SHP77 (cell line): ENCODE results near the gene NUP214.
"Not testable (repeated sequence)": the region's sequence is repeated elsewhere in the genome, so short reads cannot be mapped to it uniquely, and the experiment has no call there.

Source experiments
- DNase-seq, 2 experiments: peaks; one replicate each; lab custom pipeline; 2025; lab: John Stamatoyannopoulos, UW

NUP214 gene

GRCh38 chr9:131096269-131097125, 28.9 kb upstream of the NUP214 start, which contains the start of gene AIF1L:
TSS of gene AIF1L (plus strand) at chr9:131096531. CDS start at chr9:131096630, 99 bp downstream.
- no peak for DNase-seq

GRCh38 chr9:131097126-131097947, 28.0 kb upstream of the NUP214 start:
- DNase-seq, result no peak

DNA sequence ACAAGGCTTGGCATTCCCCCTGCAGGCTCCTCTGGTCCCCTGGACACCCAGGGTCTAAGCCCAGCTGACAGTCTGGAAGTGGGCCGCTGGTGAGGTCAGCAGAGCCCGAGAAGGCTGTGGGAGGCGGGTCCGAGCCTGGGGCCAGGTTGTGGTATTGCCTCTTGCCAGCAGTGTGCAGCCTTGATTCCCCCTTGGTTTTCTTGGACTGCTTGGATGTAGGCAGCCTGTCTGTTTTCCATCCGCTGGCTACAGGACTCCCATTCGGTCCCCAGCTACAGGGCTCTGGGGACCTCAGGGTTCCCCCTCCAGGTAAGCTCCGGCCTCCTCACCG, 27.5 kb upstream of the NUP214 start:
- DNase-seq, result no peak

DNA sequence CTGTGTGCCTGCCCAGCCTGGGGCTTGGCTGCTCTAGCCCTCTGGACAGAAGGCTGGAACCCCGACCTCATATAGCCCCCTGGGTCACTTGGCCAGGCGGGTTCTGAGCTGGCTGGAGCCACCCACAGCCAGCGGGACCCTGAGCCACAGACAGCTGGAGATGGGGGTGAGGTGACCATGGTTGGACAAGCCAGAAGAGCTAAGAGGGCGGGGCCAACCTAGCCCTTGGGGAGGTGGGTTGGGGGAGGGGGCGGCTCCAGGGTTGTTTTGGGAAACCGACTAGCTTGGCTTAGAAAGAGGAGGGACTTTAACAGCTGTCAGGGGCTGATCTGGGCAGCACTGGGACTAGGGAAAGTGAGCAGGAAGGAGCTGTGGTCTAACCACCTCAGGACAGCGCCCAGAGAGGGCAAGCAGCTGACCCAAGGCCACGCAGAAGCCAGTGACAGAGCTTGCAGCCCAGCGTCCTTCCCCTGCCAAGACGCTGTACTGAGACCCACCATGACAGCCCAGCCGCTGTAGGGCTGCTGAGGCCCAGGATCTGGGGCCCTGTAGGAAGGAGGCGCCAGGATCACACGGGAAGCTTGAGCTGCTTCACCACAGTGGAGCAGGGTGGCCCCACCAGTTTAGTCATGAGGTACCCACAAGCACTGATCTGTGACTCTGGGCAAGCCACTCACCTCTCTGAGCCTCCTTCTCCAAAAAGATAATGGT, 26.8 kb upstream of the NUP214 start:
- DNase-seq, result no peak

GRCh38 chr9:131099102-131099606, 26.2 kb upstream of the NUP214 start:
- DNase-seq, result no peak

DNA sequence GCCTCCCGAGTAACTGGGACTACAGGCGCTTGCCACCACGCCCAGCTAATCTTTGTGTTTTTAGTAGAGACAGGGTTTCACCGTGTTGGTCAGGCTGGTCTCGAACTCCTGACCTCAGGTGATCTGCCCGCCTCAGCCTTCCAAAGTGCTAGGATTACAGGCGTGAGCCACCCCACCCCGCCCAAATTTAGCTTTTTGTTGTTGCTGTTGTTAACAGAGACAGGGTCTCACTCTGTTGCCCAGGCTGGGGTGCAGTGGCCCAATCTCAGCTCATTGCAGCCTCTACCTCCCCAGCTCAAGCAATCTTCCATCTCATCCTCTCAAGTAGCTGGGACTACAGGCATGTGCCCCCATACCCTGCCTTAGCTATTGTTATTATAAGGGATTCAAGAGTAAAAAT, 25.5 kb upstream of the NUP214 start:
- DNase-seq, result not testable (repeated sequence)

GRCh38 chr9:131100445-131100844, 24.9 kb upstream of the NUP214 start:
- DNase-seq, result no peak

DNA sequence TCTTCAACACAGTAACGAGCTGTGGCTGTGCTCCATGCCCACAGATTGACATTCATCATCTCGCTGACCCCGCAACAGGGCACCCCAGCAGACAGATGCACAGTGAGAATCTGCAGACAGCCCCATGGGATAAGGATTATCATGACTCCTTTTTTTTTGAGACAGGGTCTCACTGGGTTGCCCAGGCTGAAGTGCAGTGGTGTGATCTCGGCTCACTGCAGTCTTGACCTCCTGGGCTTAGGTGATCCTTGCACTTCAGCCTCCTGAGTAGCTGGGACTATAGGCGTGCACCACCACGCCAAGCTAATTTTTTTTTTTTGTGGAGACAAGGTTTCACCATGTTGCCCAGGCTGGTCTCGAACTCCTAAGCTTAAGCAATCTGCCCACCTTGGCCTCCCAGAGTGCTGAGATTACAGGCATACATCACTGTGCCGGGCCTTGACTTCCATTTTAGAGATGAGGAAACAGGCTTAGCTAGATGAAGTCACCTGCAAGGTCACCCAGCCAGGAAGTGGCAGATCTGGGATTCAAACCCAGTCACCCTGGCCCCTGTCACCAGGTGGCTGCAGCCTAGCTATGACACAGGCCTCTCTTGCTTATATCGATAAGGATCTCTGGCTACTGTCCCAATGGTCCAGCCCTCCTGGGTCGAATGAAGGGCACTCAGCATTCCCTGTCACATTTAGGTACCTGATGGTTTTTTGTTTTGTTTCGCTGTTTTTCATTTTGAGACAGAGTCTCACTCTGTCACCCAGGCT, 24.0 kb upstream of the NUP214 start:
- DNase-seq, result no peak

DNA sequence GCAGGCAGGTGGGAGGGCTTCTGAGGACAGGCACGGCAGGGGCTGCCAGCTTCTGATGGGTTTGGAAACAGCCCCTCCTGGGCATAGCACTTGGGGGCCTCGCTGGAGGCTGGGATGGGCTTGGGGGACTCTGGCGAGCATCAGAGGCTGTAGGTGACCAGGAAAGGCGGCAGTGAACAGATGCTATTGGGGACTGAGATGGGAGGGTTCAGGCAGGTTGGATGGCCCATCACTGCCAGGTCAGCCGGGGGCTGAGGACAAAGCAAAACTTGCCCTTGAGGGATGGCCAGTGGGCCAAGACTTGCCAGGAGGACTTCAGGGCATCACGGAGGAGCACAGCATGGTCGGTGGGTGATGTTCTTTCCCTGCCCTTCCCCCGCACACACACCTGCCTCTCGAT, 22.4 kb upstream of the NUP214 start:
- DNase-seq, result no peak

- DNase-seq, result no peak
Measured at GRCh38 chr9:131103535-131103934, 21.9 kb upstream of the NUP214 start.

GRCh38 chr9:131104016-131104740, 21.2 kb upstream of the NUP214 start:
- no peak for DNase-seq

DNA sequence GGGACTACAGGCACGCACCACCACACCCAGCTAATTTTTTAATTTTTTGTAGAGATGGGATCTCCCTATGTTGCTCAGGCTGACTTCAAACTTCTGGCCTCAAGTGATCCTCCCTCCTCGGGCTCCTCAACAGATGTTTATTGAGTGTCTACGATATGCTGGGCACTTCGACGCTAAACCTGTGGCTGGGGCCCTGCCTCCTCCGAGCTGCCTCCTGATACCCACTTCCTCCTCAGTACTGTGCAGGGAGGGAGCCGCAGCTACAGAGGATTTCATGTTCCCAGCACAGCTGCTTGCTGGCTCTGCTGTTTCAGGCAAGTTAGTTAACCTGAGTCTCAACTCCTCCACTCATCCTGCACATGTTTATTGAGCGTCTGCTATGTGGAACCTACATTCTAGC, 19.4 kb upstream of the NUP214 start:
- no peak for DNase-seq

GRCh38 chr9:131107760-131108159, 17.6 kb upstream of the NUP214 start:
- no peak for DNase-seq

GRCh38 chr9:131111186-131111853, 14.1 kb upstream of the NUP214 start:
- DNase-seq, result no peak

DNA sequence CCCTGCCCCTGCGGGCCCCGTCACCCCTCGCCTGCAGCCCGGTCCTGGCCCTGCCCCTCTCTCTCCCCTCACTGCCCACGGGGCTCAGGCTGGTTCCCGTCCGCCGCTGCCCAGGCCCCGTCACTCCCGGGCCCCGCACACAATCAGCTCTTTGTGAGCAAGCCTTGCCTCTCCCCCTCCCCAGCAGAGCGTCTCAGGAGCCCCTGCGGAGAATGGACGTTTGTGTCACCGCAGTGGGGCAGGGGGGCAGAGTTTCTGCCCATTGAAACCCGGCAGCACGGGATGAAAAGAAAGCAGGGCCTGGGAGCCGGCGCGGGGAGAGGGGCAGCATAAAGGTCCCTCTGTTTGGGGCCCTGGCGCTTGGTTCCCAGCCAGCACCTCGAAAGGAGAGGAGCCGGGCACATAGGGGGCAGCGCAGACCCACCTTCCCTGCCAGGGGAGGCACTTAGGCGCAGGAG, 13.5 kb upstream of the NUP214 start:
- DNase-seq, result no peak

DNA sequence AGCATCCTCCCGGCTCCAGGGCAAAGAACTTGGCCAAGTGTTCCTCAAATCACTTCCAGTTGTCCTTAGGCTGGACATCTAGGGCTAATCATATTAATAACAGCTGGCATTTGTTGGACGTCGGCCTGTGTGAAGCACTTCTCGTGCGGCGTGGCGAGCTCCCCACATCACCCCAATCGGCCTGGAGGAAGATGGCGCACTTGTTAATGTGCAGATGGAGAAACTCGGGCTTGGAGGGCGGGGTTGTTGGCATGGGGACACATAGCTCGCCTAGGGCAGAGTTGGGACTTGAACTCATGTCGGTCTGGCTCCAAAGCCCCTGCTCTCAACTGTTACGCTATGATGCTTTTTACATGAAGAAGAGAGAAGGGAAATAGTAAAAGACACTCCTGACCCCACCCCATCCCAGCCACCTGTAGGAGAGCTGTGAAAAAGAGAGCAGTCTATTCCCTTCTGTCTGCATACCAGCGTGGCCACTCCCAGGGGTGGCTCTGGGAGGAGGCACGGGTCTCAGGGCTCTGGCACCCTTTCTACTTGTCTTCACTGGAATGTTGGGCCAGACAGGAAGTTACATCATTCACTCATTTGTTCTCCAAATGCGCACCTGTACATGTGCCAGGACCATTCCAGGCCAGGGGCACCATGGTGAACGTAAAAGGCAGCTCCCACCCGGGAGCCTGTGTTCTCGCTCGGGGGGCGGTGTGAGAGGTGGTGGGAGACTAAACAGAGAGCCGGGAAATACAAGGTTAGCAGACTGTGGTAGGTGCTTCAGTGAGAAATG, 12.8 kb upstream of the NUP214 start:
- DNase-seq, result no peak

DNA sequence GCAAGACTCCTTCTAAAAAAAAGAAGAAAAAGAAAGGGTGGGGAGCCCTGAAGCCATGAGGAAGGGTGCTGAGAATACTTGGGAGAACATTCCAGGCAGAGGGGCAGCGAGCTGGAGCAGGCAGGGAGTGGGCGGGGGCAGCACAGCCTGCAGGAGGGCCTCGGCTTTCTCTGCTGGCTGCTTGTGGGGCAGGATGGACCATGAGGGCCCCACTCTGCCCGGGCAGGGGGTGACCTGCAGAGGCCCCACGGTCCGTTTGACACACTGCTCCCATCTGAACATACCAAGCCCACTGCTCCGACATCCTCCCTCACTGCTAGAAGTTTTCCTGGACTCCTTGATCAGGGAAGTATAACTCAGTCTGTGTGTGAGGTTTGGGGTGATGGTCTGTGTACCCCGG, 11.7 kb upstream of the NUP214 start:
- DNase-seq, result no peak

GRCh38 chr9:131114084-131114535, 11.3 kb upstream of the NUP214 start:
- no peak for DNase-seq

DNA sequence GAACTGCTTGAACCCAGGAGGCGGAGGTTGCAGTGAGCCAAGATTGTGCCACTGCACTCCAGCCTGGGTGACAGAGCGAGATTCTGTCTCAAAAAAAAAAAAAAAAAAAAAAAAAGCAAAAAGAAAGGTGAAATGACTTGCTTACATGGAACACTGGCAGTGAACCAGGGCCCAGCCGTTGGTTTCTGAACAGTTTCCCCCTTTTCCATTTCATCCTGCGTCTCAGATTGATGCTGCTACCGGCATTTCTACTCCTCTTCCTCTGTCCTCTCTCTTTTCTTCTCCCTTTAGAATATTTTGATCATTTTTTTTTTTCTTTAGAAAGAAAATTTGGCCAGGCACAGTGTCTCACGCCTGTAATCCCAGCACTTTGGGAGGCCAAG, 10.0 kb upstream of the NUP214 start:
- not testable (repeated sequence) for DNase-seq
